Neural crest cell (in vitro differentiated cells): ENCODE results near the gene GET4. TPM values are rescaled to one million over a fixed set of nuclear protein-coding genes. Genes with fewer than 3 reads are reported as not detected.

Experiments used
- DNase-seq: peaks from one replicate; pipeline ENCODE4 v3.0.0; 2021; ENCODE audit warnings: low read depth, mixed read lengths, low spot score
- H3K27ac Mint-ChIP-seq: one replicate; pipeline ENCODE4 v1.8.0; 2021; ENCODE audit warnings: mild to moderate bottlenecking, mixed read lengths; ENCODE audit not compliant: unreplicated experiment
- H3K27me3 Mint-ChIP-seq: 2 replicates; pipeline ENCODE4 v1.8.0; 2021; ENCODE audit warnings: low read depth, mild to moderate bottlenecking, mixed read lengths
- H3K36me3 Mint-ChIP-seq: 2 replicates; pipeline ENCODE4 v1.8.0; 2021; ENCODE audit warnings: low read depth, mild to moderate bottlenecking, mixed read lengths
- H3K4me1 Mint-ChIP-seq: 2 replicates; pipeline ENCODE4 v1.8.0; 2021; ENCODE audit warnings: mixed read lengths
- H3K4me3 Mint-ChIP-seq: one replicate; pipeline ENCODE4 v1.8.0; 2021; ENCODE audit warnings: mild to moderate bottlenecking, mixed read lengths
- H3K9me3 Mint-ChIP-seq: 2 replicates; pipeline ENCODE4 v1.8.0; 2021; ENCODE audit warnings: mixed read lengths
- CTCF ChIP-seq: fragments of 200-600 bp; sonication (generic); conservative IDR thresholded peaks from 2 replicates; pipeline ENCODE4 v1.5.0; 2021; ENCODE audit warnings: antibody characterized with exemption, mild to moderate bottlenecking
- total RNA-seq: library from RNA; stranded (reverse); gene quantifications from 2 replicates; pipeline ENCODE4 v1.2.1, GENCODE V29; 2021

Gene GET4
- total RNA-seq, 1 donor from 2014 or later, result 55.2 TPM

GRCh38 chr7:890868-891267 lies 14.5 kb downstream of the GET4 start:
- Mint-ChIP-seq H3K9me3 (no peaks in the 10 kb centered on the region), H3K36me3 (peaks cover 8% of the 10 kb centered on the region), H3K27ac (no peak overlapping the region), H3K27me3 (no peaks in the 10 kb centered on the region), H3K4me1 (no peaks in the 10 kb centered on the region), H3K4me3 (no peak overlapping the region)
- no peak for TF ChIP-seq CTCF
- DNase-seq, result no peak

- H3K27ac Mint-ChIP-seq, result no peak overlapping the region
- H3K36me3 Mint-ChIP-seq, result peaks cover 12% of the 10 kb centered on the region
- DNase-seq, result no peak
- no peak overlapping the region for H3K4me3 Mint-ChIP-seq
- no peaks in the 10 kb centered on the region for H3K27me3 Mint-ChIP-seq
- no peak for TF ChIP-seq CTCF
- no peaks in the 10 kb centered on the region for H3K4me1 Mint-ChIP-seq
- no peaks in the 10 kb centered on the region for H3K9me3 Mint-ChIP-seq
These were observed 14.9 kb downstream of the GET4 start for GRCh38 chr7:891291-891690.

DNA sequence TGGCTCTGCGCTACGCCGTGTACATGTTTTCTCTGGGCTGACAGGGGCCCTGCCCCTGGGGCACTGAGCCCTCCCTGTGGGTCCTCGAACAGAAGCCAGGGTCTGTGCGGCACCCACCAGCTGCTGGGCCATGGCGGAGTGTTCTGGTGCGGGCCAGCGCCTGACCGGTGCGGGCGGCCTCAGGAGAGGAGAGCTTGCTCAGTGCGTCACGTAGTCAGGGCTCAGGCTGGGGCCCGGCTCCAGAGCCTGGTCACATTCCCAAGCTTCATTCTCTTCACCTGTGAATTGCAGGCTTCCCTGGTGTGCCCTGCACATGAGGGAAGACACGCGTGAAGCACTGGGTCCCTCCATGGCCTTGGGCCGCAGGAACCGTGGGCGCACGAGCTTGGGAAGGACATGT lies 15.5 kb downstream of the GET4 start:
- Mint-ChIP-seq H3K27me3 (no peaks in the 10 kb centered on the region), H3K36me3 (peaks cover 13% of the 10 kb centered on the region), H3K27ac (no peak overlapping the region), H3K4me1 (no peaks in the 10 kb centered on the region), H3K4me3 (no peak overlapping the region), H3K9me3 (no peaks in the 10 kb centered on the region)
- DNase-seq, result no peak
- no peak for TF ChIP-seq CTCF

- no peak for DNase-seq
- TF ChIP-seq CTCF, result no peak
- Mint-ChIP-seq H3K4me1 (no peaks in the 10 kb centered on the region), H3K36me3 (peaks cover 13% of the 10 kb centered on the region), H3K9me3 (no peaks in the 10 kb centered on the region), H3K27ac (no peak overlapping the region), H3K4me3 (no peak overlapping the region), H3K27me3 (no peaks in the 10 kb centered on the region)
These were observed 16.6 kb downstream of the GET4 start for GRCh38 chr7:892648-893593.

GRCh38 chr7:893686-894085 lies 17.3 kb downstream of the GET4 start:
- H3K27me3 Mint-ChIP-seq, result no peaks in the 10 kb centered on the region
- H3K27ac Mint-ChIP-seq, result no peak overlapping the region
- H3K36me3 Mint-ChIP-seq, result peaks cover 13% of the 10 kb centered on the region
- no peak for DNase-seq
- no peaks in the 10 kb centered on the region for H3K4me1 Mint-ChIP-seq
- no peak for TF ChIP-seq CTCF
- H3K4me3 Mint-ChIP-seq, result no peak overlapping the region
- no peaks in the 10 kb centered on the region for H3K9me3 Mint-ChIP-seq
